IMR-90 (cell line): ENCODE measurements around the gene HS6ST3.

Source experiments
- BHLHE40 ChIP-seq: fragments of 150-350 bp; IDR thresholded peaks from 2 replicates; pipeline ENCODE4 v1.6.1; 2016; ENCODE audit warnings: mild to moderate bottlenecking, low read depth, low read length
- CEBPB ChIP-seq: IDR thresholded peaks from 2 replicates; pipeline ENCODE4 v1.6.1; 2012; ENCODE audit warnings: low read depth, low read length, improper control_type of control experiment
- CHD1 ChIP-seq: IDR thresholded peaks from 2 replicates; pipeline ENCODE4 v1.6.1; 2012; ENCODE audit warnings: low read depth, low read length, improper control_type of control experiment
- CTCF ChIP-seq: conservative IDR thresholded peaks from 2 replicates; pipeline ENCODE4 v1.5.1; 2012; ENCODE audit warnings: mild to moderate bottlenecking, low read depth, low read length, improper control_type of control experiment
- MXI1 ChIP-seq: IDR thresholded peaks from 2 replicates; pipeline ENCODE4 v1.6.1; 2012; ENCODE audit warnings: low read depth, mild to moderate bottlenecking, low read length, moderate library complexity, borderline replicate concordance
- POLR2A ChIP-seq: IDR thresholded peaks from 2 replicates; pipeline ENCODE4 v1.6.1; 2012; ENCODE audit warnings: mild to moderate bottlenecking, low read depth, low read length
- RCOR1 ChIP-seq: IDR thresholded peaks from 2 replicates; pipeline ENCODE4 v1.6.1; 2012; ENCODE audit warnings: mild to moderate bottlenecking, low read length, improper control_type of control experiment; ENCODE audit not compliant: insufficient replicate concordance
- RFX5 ChIP-seq: IDR thresholded peaks from 2 replicates; pipeline ENCODE4 v1.8.0; 2012; ENCODE audit warnings: low read depth, mild to moderate bottlenecking, low read length, moderate library complexity
- SMC3 ChIP-seq: fragments of 150-350 bp; IDR thresholded peaks from 2 replicates; pipeline ENCODE4 v1.6.1; 2016; ENCODE audit warnings: low read depth, mild to moderate bottlenecking, antibody characterized with exemption, low read length, moderate library complexity
- USF2 ChIP-seq: fragments of 150-350 bp; IDR thresholded peaks from 2 replicates; pipeline ENCODE4 v1.6.1; 2017; ENCODE audit warnings: mild to moderate bottlenecking, antibody characterized with exemption, low read length, low read depth

DNA sequence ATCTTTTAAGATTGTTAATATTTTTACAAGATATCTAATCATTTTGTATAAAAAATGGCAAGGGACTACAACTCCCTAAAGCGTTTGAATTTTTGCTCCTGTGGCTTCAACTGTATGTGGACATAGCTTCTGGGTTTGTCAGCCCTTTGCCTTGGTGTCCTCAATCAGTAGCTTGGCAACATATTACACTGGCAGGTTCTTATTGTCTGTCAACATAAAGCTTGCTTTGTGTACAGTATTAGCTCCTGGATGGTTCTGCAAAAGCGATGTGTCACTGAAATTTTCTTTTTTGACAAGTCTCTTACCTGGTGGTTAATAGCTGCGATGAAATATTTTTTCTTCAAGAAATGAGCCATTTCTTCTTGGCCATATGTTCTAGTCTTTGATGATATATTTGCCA, 190.0 kb downstream of the HS6ST3 start:
- TF ChIP-seq CTCF (no peak), SMC3 (no peak), POLR2A (no peak), BHLHE40 (no peak), USF2 (no peak), CEBPB (no peak), CHD1 (no peak), RFX5 (no peak), RCOR1 (no peak), MXI1 (no peak)
